Neural cell (in vitro differentiated cells): ENCODE results near the gene SLC25A42. TPM values are rescaled to one million over a fixed set of nuclear protein-coding genes. Genes with fewer than 3 reads are reported as not detected.

Source experiments
- H2AFZ ChIP-seq: fragments of 200-600, 300-800 bp; sonication (generic), shearing (Covaris generic); 2 replicates; pipeline ENCODE4 v1.6.0; 2014; ENCODE audit warnings: low read depth, mild to moderate bottlenecking, antibody characterized with exemption, low read length, moderate library complexity
- H3F3A ChIP-seq: fragments of 200-600 bp; shearing (Covaris generic); 2 replicates; pipeline ENCODE4 v1.6.1; 2016; ENCODE audit warnings: mild to moderate bottlenecking, moderate library complexity, mixed read lengths, antibody characterized with exemption, low read length; ENCODE audit not compliant: insufficient read depth, poor library complexity, severe bottlenecking
- H3K27ac ChIP-seq: fragments of 200-600, 300-800 bp; sonication (generic), shearing (Covaris generic); 2 replicates; pipeline ENCODE4 v1.5.1; 2014; ENCODE audit warnings: mild to moderate bottlenecking, low read length, moderate library complexity
- H3K27me3 ChIP-seq: fragments of 300-800, 200-600 bp; sonication (generic), shearing (Covaris generic); 2 replicates; pipeline ENCODE4 v1.6.0; 2014; ENCODE audit warnings: mild to moderate bottlenecking, low read depth, low read length, moderate library complexity; ENCODE audit not compliant: insufficient read depth
- H3K36me3 ChIP-seq: fragments of 300-800, 200-600 bp; sonication (generic), shearing (Covaris generic); 2 replicates; pipeline ENCODE4 v1.5.1; 2014; ENCODE audit warnings: mild to moderate bottlenecking, antibody characterized with exemption, low read length, moderate library complexity; ENCODE audit not compliant: insufficient read depth
- H3K4me2 ChIP-seq: fragments of 300-800, 200-600 bp; sonication (generic), shearing (Covaris generic); 2 replicates; pipeline ENCODE4 v1.6.0; 2014; ENCODE audit warnings: mild to moderate bottlenecking, low read length
- H3K4me3 ChIP-seq: fragments of 300-800, 200-600 bp; sonication (generic), shearing (Covaris generic); 2 replicates; pipeline ENCODE4 v1.5.1; 2014; ENCODE audit warnings: mild to moderate bottlenecking, low read length, moderate library complexity
- H3K79me2 ChIP-seq: fragments of 200-600 bp; shearing (Covaris generic); replicated peaks from 2 replicates; pipeline ENCODE4 v1.6.0; 2014; ENCODE audit warnings: mild to moderate bottlenecking, low read length, moderate library complexity; ENCODE audit not compliant: insufficient read depth
- H3K9ac ChIP-seq: fragments of 300-800, 200-600 bp; sonication (generic), shearing (Covaris generic); 2 replicates; pipeline ENCODE4 v1.6.1; 2016; ENCODE audit warnings: mild to moderate bottlenecking, low read length, mixed read lengths
- H3K9me2 ChIP-seq: fragments of 200-600 bp; shearing (Covaris generic); 2 replicates; pipeline ENCODE4 v1.6.1; 2016; ENCODE audit warnings: mild to moderate bottlenecking, low read length, mixed read lengths; ENCODE audit not compliant: insufficient read depth
- H3K9me3 ChIP-seq: fragments of 200-600, 300-800 bp; sonication (generic), shearing (Covaris generic); 2 replicates; pipeline ENCODE4 v1.6.1; 2016; ENCODE audit warnings: mild to moderate bottlenecking, mixed run types, low read length, moderate library complexity, mixed read lengths
- H4K20me1 ChIP-seq: fragments of 200-600 bp; shearing (Covaris generic); 2 replicates; pipeline ENCODE4 v1.6.1; 2016; ENCODE audit warnings: mild to moderate bottlenecking, mixed run types; ENCODE audit not compliant: insufficient read depth
- EP300 ChIP-seq: fragments of 450-650 bp; conservative IDR thresholded peaks from 2 replicates; pipeline ENCODE4 v1.6.1; 2014; ENCODE audit warnings: antibody characterized with exemption, mild to moderate bottlenecking, moderate library complexity; ENCODE audit not compliant: poor library complexity, severe bottlenecking
- EZH2 ChIP-seq: fragments of 200-600, 300-800 bp; shearing (Covaris generic), sonication (generic); IDR thresholded peaks from 2 replicates; pipeline ENCODE4 v1.6.1; 2014; ENCODE audit warnings: antibody characterized with exemption, low read length, borderline replicate concordance, mild to moderate bottlenecking; ENCODE audit not compliant: insufficient read depth, poor library complexity, severe bottlenecking
- MXI1 ChIP-seq: fragments of 450-650 bp; conservative IDR thresholded peaks from 2 replicates; pipeline ENCODE4 v1.6.1; 2014; ENCODE audit warnings: antibody characterized with exemption, mild to moderate bottlenecking; ENCODE audit not compliant: poor library complexity, severe bottlenecking
- POLR2AphosphoS5 ChIP-seq: IDR thresholded peaks from 2 replicates; pipeline ENCODE4 v1.6.1; 2012
- RAD21 ChIP-seq: fragments of 450-650 bp; conservative IDR thresholded peaks from 2 replicates; pipeline ENCODE4 v1.6.1; 2014; ENCODE audit warnings: antibody characterized with exemption, mild to moderate bottlenecking, moderate library complexity
- SMC3 ChIP-seq: fragments of 450-650 bp; conservative IDR thresholded peaks from 2 replicates; pipeline ENCODE4 v1.6.1; 2014; ENCODE audit warnings: antibody characterized with exemption, mild to moderate bottlenecking, moderate library complexity; ENCODE audit not compliant: poor library complexity
- TAF1 ChIP-seq: IDR thresholded peaks from 2 replicates; pipeline ENCODE4 v1.6.1; 2012; ENCODE audit warnings: low read depth
- polyA plus RNA-seq: library from polyadenylated mRNA; depleted of rRNA; stranded (reverse); fragments of >200 nt; gene quantifications from 2 replicates; pipeline ENCODE4 v1.2.3, GENCODE V29; 2014
- TF ChIP-seq, protein P1 (sequence below): IDR thresholded peaks from 2 replicates; pipeline ENCODE4 v1.6.1; 2012; ENCODE audit warnings: borderline replicate concordance
- TF ChIP-seq, protein P2 (sequence below): fragments of 450-650 bp; IDR thresholded peaks from 2 replicates; pipeline ENCODE4 v1.5.1; 2014; ENCODE audit warnings: antibody characterized with exemption, mild to moderate bottlenecking, moderate library complexity; ENCODE audit not compliant: poor library complexity, severe bottlenecking

The SLC25A42 gene
- polyA plus RNA-seq, 1 donor from 2014 or later, result 22.7 TPM

DNA sequence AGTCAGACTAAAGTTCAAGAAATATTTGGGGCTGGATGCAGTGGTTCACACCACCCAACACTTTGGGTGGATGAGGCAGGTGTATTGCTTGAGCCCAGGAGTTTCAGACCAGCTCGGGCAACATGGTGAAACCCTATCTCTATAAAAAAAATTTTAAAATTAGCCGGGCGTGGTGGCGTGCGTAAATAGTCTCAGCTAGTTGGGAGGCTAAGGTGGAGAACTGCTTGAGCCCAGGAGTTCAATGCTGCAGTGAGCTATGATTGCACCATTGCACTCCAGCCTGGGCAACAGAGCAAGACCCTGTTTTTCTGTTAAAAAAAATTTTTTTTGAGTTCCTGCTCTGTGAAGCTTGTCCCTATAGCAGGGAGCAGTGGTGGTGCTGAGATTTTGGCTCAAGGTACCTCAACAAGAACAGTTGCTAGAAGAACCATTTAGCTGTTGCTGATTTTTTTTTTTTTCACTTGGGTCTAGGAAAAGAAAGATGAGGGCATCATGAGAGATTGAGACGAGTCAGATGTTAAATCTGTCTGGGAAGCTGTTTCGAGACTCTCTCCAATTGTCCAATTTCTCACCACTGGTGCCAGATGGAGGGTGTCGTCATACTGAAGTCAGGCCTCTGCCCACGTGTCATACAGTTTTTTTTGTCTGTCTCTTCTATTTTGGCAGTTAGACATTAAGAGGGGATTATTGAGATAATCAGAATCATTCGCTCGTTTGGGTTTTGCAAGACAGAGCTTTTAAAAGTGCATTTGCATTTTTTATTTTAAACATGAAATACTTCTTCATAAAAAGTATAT is 3.7 kb downstream of the SLC25A42 start:
- no peak overlapping the region for H3K9ac ChIP-seq
- H3K36me3 ChIP-seq, result no peaks in the 10 kb centered on the region
- no peaks in the 10 kb centered on the region for H3K27me3 ChIP-seq
- H3K9me3 ChIP-seq, result no peaks in the 10 kb centered on the region
- H3F3A ChIP-seq, result no peaks in the 10 kb centered on the region
- no peaks in the 10 kb centered on the region for H4K20me1 ChIP-seq
- no peak overlapping the region for H3K27ac ChIP-seq
- no peak overlapping the region for H2AFZ ChIP-seq
- TF ChIP-seq SMC3 (no peak), EZH2 (no peak), MXI1 (no peak), TAF1 (no peak), RAD21 (no peak), POLR2AphosphoS5 (no peak), EP300 (no peak)
- TF ChIP-seq, protein P1, sequence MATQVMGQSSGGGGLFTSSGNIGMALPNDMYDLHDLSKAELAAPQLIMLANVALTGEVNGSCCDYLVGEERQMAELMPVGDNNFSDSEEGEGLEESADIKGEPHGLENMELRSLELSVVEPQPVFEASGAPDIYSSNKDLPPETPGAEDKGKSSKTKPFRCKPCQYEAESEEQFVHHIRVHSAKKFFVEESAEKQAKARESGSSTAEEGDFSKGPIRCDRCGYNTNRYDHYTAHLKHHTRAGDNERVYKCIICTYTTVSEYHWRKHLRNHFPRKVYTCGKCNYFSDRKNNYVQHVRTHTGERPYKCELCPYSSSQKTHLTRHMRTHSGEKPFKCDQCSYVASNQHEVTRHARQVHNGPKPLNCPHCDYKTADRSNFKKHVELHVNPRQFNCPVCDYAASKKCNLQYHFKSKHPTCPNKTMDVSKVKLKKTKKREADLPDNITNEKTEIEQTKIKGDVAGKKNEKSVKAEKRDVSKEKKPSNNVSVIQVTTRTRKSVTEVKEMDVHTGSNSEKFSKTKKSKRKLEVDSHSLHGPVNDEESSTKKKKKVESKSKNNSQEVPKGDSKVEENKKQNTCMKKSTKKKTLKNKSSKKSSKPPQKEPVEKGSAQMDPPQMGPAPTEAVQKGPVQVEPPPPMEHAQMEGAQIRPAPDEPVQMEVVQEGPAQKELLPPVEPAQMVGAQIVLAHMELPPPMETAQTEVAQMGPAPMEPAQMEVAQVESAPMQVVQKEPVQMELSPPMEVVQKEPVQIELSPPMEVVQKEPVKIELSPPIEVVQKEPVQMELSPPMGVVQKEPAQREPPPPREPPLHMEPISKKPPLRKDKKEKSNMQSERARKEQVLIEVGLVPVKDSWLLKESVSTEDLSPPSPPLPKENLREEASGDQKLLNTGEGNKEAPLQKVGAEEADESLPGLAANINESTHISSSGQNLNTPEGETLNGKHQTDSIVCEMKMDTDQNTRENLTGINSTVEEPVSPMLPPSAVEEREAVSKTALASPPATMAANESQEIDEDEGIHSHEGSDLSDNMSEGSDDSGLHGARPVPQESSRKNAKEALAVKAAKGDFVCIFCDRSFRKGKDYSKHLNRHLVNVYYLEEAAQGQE, result no peak
- TF ChIP-seq, protein P2, sequence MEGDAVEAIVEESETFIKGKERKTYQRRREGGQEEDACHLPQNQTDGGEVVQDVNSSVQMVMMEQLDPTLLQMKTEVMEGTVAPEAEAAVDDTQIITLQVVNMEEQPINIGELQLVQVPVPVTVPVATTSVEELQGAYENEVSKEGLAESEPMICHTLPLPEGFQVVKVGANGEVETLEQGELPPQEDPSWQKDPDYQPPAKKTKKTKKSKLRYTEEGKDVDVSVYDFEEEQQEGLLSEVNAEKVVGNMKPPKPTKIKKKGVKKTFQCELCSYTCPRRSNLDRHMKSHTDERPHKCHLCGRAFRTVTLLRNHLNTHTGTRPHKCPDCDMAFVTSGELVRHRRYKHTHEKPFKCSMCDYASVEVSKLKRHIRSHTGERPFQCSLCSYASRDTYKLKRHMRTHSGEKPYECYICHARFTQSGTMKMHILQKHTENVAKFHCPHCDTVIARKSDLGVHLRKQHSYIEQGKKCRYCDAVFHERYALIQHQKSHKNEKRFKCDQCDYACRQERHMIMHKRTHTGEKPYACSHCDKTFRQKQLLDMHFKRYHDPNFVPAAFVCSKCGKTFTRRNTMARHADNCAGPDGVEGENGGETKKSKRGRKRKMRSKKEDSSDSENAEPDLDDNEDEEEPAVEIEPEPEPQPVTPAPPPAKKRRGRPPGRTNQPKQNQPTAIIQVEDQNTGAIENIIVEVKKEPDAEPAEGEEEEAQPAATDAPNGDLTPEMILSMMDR, result no peak
- H3K79me2 ChIP-seq, result no peaks in the 10 kb centered on the region
- H3K4me3 ChIP-seq, result no peak overlapping the region
- H3K9me2 ChIP-seq, result no peaks in the 10 kb centered on the region
- H3K4me2 ChIP-seq, result no peak overlapping the region

DNA sequence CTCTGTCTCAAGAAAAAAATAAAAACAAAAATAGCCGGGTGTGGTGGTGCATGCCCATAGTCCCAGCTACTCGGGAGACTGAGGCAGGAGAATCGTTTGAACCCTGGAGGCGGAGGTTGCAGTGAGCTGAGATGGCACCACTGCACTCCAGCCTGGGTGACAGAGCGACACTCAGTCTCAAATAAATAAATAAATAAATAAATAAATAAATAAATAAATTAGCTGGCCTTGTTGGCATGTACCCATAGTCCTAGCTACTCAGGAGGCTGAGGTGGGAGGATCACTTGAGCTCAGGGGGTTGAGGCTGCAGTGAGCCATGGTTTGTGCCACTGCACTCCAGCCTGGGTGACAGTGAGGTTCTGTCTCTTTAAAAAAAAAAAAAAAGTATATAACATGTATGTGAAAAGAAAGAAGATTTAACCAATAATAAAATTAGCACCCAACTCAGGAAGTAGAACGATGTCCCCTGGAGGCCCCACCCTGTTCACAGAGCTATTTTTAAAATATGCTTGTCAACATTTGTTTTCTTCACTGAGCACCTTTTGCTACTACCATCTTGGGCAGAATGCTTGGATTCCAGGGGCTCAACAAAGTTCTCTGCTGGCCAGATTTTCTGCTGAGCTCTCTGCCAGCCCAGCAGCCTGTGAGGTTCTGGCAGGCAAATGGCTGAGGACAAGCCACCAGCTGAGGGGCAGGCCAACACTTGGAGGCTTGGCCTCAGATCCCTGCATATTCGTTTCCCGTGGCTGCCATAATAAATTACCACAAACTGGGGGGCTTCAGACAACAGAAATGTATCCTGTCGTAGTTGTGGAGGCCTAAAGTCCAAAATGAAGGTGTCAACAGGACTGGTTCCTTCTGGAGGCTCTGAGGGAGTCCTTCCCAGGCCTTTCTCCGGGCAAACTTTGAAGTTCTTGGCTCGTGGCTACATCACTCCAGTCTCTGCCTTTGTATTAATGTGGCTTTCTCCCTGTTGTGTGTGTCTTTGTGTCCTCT is 5.2 kb downstream of the SLC25A42 start:
- no peaks in the 10 kb centered on the region for H3F3A ChIP-seq
- no peaks in the 10 kb centered on the region for H3K9me3 ChIP-seq
- no peak overlapping the region for H2AFZ ChIP-seq
- H3K4me2 ChIP-seq, result no peak overlapping the region
- H4K20me1 ChIP-seq, result no peaks in the 10 kb centered on the region
- H3K27ac ChIP-seq, result no peak overlapping the region
- TF ChIP-seq SMC3, result no peak
- TF ChIP-seq, protein P1, result no peak
- TF ChIP-seq EZH2, result no peak
- no peak for TF ChIP-seq MXI1
- TF ChIP-seq RAD21, result no peak
- no peak for TF ChIP-seq EP300
- no peak for TF ChIP-seq POLR2AphosphoS5
- no peak for TF ChIP-seq TAF1
- TF ChIP-seq, protein P2, result no peak
- no peaks in the 10 kb centered on the region for H3K79me2 ChIP-seq
- no peak overlapping the region for H3K9ac ChIP-seq
- no peaks in the 10 kb centered on the region for H3K36me3 ChIP-seq
- H3K4me3 ChIP-seq, result no peak overlapping the region
- no peaks in the 10 kb centered on the region for H3K27me3 ChIP-seq
- no peaks in the 10 kb centered on the region for H3K9me2 ChIP-seq
